Kidney epithelial cell (primary cell): ENCODE results near the gene LIMD2. TPM values are rescaled to one million over a fixed set of nuclear protein-coding genes. Genes with fewer than 3 reads are reported as not detected.
"Not testable (repeated sequence)": the region's sequence is repeated elsewhere in the genome, so short reads cannot be mapped to it uniquely, and the experiment has no call there.

Experiments
- DNase-seq: peaks from one replicate; pipeline ENCODE4 v3.0.0-alpha.2; 2010; ENCODE audit warnings: low read depth
- H3K27me3 ChIP-seq: 2 replicates; pipeline ENCODE4 v1.6.0; 2011; ENCODE audit warnings: low read length; ENCODE audit not compliant: control insufficient read depth, insufficient read depth
- H3K36me3 ChIP-seq: 2 replicates; pipeline ENCODE4 v1.5.1; 2011; ENCODE audit warnings: low read length; ENCODE audit not compliant: control insufficient read depth, insufficient read depth
- H3K4me3 ChIP-seq: 2 replicates; pipeline ENCODE4 v1.5.1; 2011; ENCODE audit warnings: low read depth, mild to moderate bottlenecking, control low read depth, low read length
- total RNA-seq: library from RNA; depleted of rRNA; stranded (reverse); fragments of >200 nt; gene quantifications from 2 replicates; pipeline ENCODE4 v1.2.3, GENCODE V29; 2015
- TF ChIP-seq, protein P1 (sequence below): IDR thresholded peaks from 2 replicates; pipeline ENCODE4 v1.5.1; 2011; ENCODE audit warnings: mild to moderate bottlenecking, moderate library complexity, low read length, control low read depth, inconsistent platforms; ENCODE audit not compliant: insufficient read depth, poor library complexity, severe bottlenecking

LIMD2 gene
- total RNA-seq, 1 donor from 2014 or later: 158 TPM

DNA sequence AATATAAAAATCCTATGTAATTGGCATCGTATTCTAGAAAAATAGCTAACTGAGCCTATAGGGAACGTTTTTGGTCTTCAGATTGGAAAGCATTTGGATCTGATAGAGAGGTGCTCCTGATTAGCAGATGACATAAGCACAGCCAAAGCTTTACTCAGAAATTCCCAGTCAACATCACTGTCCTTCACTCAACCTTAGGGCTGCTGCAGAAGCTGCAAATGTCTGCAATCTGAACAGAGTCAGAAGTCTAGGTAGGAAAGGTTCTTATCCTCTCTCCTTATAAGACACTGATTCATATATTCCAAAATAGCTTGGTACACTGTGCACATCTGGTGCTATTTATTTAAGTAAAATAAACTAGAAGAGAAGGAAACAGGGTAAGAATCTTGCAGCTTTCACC, 22.5 kb upstream of the LIMD2 start:
- no peak for DNase-seq
- Histone ChIP-seq H3K27me3 (no peaks in the 10 kb centered on the region), H3K4me3 (no peak overlapping the region), H3K36me3 (no peaks in the 10 kb centered on the region)
- TF ChIP-seq, protein P1, sequence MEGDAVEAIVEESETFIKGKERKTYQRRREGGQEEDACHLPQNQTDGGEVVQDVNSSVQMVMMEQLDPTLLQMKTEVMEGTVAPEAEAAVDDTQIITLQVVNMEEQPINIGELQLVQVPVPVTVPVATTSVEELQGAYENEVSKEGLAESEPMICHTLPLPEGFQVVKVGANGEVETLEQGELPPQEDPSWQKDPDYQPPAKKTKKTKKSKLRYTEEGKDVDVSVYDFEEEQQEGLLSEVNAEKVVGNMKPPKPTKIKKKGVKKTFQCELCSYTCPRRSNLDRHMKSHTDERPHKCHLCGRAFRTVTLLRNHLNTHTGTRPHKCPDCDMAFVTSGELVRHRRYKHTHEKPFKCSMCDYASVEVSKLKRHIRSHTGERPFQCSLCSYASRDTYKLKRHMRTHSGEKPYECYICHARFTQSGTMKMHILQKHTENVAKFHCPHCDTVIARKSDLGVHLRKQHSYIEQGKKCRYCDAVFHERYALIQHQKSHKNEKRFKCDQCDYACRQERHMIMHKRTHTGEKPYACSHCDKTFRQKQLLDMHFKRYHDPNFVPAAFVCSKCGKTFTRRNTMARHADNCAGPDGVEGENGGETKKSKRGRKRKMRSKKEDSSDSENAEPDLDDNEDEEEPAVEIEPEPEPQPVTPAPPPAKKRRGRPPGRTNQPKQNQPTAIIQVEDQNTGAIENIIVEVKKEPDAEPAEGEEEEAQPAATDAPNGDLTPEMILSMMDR: no peak

DNA sequence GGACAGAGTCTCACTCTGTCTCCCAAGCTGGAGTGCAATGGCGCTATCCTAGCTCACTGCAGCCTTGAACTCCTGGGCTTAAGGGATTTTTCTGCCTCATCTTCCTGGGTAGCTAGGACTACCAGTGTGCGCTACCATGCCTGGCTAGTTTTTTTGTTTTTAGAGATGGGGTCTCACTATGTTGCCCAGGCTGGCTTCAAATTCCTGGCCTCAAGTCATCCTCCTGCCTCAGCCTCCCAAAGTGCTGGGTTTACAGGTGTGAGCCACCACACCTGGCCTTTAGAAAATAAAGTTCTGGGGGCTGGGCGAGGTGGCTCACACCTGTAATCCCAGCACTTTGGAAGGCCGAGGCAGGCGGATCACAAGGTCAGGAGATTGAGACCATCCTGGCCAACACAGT, 20.3 kb upstream of the LIMD2 start:
- not testable (repeated sequence) for DNase-seq, H3K4me3 ChIP-seq, H3K27me3 ChIP-seq, H3K36me3 ChIP-seq

DNA sequence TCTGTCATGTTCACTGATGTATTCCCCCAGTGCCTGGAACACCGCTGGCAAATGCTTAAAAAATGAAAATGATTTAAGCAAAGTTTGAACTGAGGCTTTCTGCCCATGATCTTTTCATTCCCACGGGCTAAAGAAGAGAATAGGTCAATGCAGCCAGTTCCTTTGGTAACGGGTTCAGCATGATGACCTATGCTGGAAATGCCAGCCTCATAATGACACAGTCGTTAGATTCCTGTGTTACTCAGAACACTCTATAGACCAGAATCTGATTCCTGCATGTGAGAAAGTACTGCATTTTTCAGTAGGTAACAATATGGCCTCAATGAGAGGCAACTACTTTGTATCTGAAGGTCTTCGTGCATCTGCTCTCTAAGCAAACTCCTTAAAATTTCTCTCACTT, 19.1 kb upstream of the LIMD2 start:
- TF ChIP-seq, protein P1: no peak
- Histone ChIP-seq H3K27me3 (no peaks in the 10 kb centered on the region), H3K36me3 (no peaks in the 10 kb centered on the region), H3K4me3 (no peak overlapping the region)
- DNase-seq: no peak

DNA sequence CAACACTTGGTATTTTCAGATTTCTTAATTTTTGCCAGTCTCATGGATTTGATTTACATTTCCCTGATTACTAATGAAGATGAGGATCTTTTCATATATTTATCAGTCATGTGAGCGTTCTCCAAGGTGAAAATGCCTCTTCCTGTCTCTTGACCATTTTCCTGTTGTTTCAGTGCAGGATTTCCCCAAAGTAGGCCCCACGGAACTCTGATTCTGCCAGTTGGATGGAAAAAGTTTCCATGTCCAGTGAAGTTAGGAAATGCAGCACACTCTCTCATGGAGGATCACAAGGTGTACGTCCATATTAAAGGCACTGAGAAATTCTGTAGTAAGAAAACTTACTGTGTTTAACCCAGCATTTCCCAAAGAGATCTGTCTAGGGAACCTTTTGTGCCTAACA, 16.5 kb upstream of the LIMD2 start:
- no peak overlapping the region for H3K4me3 ChIP-seq
- peaks cover 3% of the 10 kb centered on the region for H3K36me3 ChIP-seq
- DNase-seq: no peak
- TF ChIP-seq, protein P1: no peak
- H3K27me3 ChIP-seq: no peaks in the 10 kb centered on the region

DNA sequence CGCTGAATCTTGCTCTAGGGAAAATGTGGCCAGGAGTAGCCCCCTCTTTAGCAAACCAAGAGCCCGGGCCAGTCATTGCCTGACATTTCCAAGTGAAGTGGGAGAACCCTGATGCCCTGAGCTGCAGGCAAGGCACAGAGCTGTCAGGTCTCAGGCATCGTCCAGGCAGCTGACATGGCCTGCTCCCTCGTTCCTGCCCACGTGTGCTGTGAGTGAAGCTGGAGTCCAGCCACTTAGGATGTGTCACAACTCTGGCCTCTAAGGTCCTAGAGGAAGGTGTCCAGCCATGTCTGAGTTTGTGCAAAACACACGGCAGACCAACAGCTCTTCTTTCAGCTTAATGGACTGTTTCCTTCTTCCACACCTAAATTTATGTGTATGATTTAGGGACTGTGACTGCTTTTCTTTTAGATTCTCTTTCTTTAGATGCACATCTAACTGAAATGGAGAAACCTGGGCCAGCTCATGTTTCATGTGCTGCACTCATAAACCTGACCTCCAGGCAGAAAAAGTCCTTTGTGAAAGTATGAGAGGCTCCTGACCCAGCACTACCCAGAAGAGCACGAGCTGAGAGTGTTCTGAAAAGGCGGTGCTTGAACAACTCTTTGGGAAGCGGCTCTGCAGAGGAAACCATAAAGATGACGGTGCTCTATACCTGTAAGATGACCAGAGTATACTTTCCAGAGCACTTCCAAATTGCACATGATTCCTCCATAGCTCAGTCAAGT, 14.8 kb upstream of the LIMD2 start:
- Histone ChIP-seq H3K27me3 (no peaks in the 10 kb centered on the region), H3K36me3 (peaks cover 3% of the 10 kb centered on the region), H3K4me3 (no peak overlapping the region)
- DNase-seq: no peak
- TF ChIP-seq, protein P1: no peak

DNA sequence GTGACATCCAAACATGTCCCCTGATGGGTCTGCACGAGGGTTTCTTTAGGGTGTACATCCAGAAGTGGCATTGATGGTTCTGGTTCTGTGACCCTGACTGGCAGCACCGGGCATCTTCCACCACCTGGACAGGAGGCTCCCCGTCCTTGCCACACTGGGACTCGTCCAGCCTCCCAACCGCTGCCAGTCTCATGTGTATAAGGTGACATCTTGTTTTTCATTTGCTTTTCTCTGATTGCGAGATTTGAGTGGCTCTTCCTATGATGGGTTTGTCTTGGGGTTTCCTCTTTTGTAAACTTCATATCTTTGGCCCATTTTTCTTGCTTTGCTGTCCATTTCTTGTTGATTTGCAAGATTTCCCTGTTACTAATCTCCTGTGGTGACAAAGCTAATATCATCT, 9.2 kb upstream of the LIMD2 start:
- Histone ChIP-seq H3K36me3 (peaks cover 3% of the 10 kb centered on the region), H3K27me3 (no peaks in the 10 kb centered on the region), H3K4me3 (no peak overlapping the region)
- TF ChIP-seq, protein P1: no peak
- no peak for DNase-seq
